GM12875 (cell line): Measurements from ENCODE around the gene VANGL2.

Experiments
- H3K4me3 ChIP-seq: one replicate; pipeline ENCODE4 v1.5.1; 2011; ENCODE audit warnings: low read depth, low read length, control low read depth
- CTCF ChIP-seq: IDR thresholded peaks from 2 replicates; pipeline ENCODE4 v1.5.1; 2011; ENCODE audit warnings: low read depth, mild to moderate bottlenecking, control low read depth, inconsistent platforms, low read length, moderate library complexity, borderline replicate concordance; ENCODE audit not compliant: insufficient read depth

The VANGL2 gene

GRCh38 chr1:160419838-160420169 lies 19.4 kb downstream of the VANGL2 start:
- H3K4me3 ChIP-seq: no peak overlapping the region
- no peak for TF ChIP-seq CTCF

DNA sequence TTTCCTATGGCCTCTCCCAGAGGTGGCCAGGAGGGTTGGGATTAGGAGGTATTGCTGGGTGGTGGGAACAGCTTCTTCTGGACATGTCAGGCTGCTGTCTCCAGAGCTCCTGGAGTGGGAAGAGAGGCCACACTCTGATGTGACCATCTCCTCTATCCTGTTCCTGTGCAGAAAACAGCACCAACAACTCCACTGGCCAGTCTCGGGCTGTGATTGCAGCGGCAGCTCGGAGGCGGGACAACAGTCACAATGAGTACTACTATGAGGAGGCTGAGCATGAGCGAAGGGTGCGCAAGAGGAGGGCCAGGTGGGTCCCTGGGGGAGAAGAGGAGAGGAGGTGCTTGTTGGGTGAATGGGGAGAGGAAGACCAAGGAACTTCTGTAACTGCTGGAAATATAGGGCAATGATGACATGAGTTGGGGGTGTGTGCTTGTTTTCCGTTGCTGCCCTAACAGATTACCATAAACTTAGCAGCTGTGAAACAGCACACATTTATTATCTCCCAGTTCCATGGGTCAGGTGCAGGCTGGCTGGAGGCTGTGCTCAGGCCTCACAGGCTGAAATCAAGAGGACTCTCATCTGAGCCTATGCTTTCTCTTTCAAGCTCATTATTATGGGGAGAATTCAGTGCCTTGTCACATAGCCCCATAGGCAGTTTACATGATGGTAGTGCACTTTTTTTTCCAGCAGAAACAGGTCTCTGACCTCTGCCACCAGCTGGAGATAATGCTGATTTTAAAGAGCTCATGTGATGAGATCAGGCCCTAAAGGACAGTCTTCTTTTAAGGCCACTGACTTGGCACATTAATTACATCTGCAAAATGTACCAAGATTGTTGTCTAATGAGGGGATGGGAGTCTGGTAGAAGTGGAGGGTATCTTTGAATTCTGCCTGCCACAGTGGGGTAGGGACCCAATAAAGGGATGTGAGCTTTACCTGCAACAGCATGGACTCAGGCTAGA lies 20.8 kb downstream of the VANGL2 start:
- TF ChIP-seq CTCF: no peak
- no peak overlapping the region for H3K4me3 ChIP-seq

DNA sequence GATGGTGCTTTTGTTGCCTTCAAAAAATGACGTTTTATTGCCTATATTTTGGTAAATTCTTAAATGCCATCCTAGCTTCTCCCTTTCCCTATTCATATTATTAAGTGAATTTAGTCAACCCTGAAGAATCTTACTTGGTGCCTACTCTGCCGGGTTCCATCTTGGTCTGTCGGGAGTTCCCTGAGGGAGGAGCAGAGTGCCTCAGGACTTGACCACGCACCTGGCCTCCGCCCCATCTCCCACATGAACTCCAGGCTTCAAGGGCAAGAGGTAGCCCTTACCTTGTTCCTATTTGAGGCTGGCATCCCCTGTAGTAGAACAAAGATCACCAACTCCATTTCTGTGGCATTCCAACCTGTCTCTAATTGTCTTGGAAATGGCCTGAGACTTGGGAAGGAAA lies 21.5 kb downstream of the VANGL2 start:
- no peak overlapping the region for H3K4me3 ChIP-seq
- TF ChIP-seq CTCF: no peak

- no peak overlapping the region for H3K4me3 ChIP-seq
- no peak for TF ChIP-seq CTCF
Measured at GRCh38 chr1:160423966-160424365, 23.6 kb downstream of the VANGL2 start.

DNA sequence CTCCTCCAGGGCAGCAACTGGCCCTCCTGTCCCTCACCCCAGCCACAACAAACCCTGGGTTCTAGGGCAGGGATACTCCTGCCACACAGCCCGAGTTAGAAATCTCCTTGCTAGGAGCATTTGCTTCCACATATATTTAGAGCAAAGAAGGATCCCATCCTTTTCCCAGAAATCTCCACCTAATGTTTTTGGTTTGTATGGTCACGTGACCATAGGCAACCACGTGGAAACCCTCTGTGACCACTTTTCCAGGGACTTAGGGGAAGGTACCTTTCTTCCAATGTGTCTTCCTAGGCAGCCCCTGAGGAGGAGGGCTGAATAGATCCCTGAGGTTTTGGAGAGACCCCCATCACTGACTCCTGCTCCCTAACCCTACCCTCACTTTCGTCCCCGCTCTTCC lies 25.5 kb downstream of the VANGL2 start:
- TF ChIP-seq CTCF: no peak
- H3K4me3 ChIP-seq: no peak overlapping the region

DNA sequence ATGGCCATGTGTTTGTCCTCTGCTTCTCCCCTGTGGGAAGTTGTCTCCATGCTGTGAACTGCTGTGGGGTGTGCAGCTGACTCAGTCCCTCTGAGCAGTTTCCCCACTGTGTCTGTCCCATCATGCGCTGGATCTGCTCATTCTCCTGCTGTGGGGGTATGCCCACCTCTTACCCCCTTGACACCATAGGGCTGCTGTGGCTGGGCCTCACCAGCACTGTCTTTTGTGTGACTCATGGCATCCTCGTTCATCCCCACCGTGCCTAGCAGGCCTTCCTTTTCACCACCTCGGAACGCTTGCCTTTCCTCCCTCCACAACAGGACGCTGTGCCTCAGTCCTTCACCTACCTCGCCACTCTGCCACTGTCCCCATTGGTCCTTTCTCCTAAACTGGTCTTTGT lies 27.3 kb downstream of the VANGL2 start:
- no peak for TF ChIP-seq CTCF

DNA sequence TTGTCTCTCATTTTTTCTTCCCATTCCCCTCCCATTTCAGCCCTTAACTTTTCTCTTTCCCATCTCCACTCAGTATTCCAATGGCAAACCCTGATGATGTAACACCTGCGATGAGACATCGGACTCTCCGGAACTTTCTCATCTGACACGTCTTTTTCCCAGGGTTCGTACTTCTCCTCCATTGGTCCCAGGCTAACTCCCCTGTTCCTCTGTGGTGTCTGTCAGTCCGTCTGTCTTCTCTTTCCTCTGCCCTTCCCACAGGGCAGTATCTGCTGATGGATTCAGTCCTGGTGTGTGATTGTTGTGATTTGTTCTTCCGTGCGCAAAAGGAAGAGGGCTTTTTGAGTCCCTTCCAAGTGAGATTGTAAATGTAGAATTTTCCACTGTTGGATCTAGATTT lies 27.7 kb downstream of the VANGL2 start:
- H3K4me3 ChIP-seq: no peak overlapping the region
- TF ChIP-seq CTCF: no peak

More for the DNA sequence above, 27.3 kb downstream of the VANGL2 start:
- no peak overlapping the region for H3K4me3 ChIP-seq
